Neutrophil (primary cell): ENCODE data around the gene TSPAN3.
A peak's percentile ranks its signal among the peaks of the same experiment; 100 is the strongest.

ENCODE experiments used
- H3K27ac ChIP-seq: fragments of 200-600 bp; sonication (generic); 2 replicates; pipeline ENCODE4 v1.5.1; 2016; ENCODE audit warnings: mild to moderate bottlenecking, moderate library complexity
- H3K27me3 ChIP-seq: fragments of 200-600 bp; sonication (generic); 2 replicates; pipeline ENCODE4 v1.6.0; 2016; ENCODE audit warnings: mild to moderate bottlenecking
- H3K36me3 ChIP-seq: fragments of 200-600 bp; sonication (generic); 2 replicates; pipeline ENCODE4 v1.5.1; 2017
- H3K4me1 ChIP-seq, 2 experiments: fragments of 200-600 bp in 1 of 2; sonication (generic) in 1 of 2; 1 replicate in 1 of 2; 2 replicates in 1 of 2; pipeline versions ENCODE4 v1.5.1 to v1.6.1; 2013 to 2016; ENCODE audit warnings: low read depth in 1 of 2, low read length in 1 of 2, mild to moderate bottlenecking in 1 of 2, moderate library complexity in 1 of 2; ENCODE audit not compliant: control insufficient read depth in 1 of 2, insufficient read depth in 1 of 2
- H3K4me3 ChIP-seq, 2 experiments: fragments of 200-600 bp in 1 of 2; sonication (generic) in 1 of 2; 1 replicate in 1 of 2; 2 replicates in 1 of 2; pipeline ENCODE4 v1.5.1; 2013 to 2016; ENCODE audit warnings: low read depth in 1 of 2, low read length in 1 of 2, mild to moderate bottlenecking in 1 of 2, moderate library complexity in 1 of 2
- H3K9me3 ChIP-seq: fragments of 200-600 bp; sonication (generic); 2 replicates; pipeline ENCODE4 v1.5.1; 2016
- CTCF ChIP-seq: fragments of 200-600 bp; sonication (generic); IDR thresholded peaks from 2 replicates; pipeline ENCODE4 v1.5.1; 2016; ENCODE audit warnings: antibody characterized with exemption

TSPAN3 gene

GRCh38 chr15:76994001-76994400 lies 76.9 kb downstream of the TSPAN3 start:
- peak overlapping the region; percentile 96 for H3K27ac ChIP-seq
- peak overlapping the region; percentile 86 to 92 for H3K4me3 ChIP-seq

GRCh38 chr15:76993114-76993725 lies 77.7 kb downstream of the TSPAN3 start:
- H3K9me3 ChIP-seq = no peaks in the 10 kb centered on the region
- TF ChIP-seq CTCF = no peak
- peak overlapping the region; percentile 96 for H3K27ac ChIP-seq
- peaks cover 10% of the 10 kb centered on the region for H3K36me3 ChIP-seq
- no peaks in the 10 kb centered on the region for H3K27me3 ChIP-seq
- H3K4me1 ChIP-seq = peaks cover 84 to 90% of the 10 kb centered on the region in 2 experiments
- peak overlapping the region; percentile 86 to 92 for H3K4me3 ChIP-seq

More at GRCh38 chr15:76994001-76994400, 76.9 kb downstream of the TSPAN3 start:
- H3K27me3 ChIP-seq = no peaks in the 10 kb centered on the region
- no peak for TF ChIP-seq CTCF
- H3K9me3 ChIP-seq = no peaks in the 10 kb centered on the region
- peaks cover 17% of the 10 kb centered on the region for H3K36me3 ChIP-seq
- peaks cover 84 to 90% of the 10 kb centered on the region in 2 experiments for H3K4me1 ChIP-seq

GRCh38 chr15:76991741-76992645 lies 78.9 kb downstream of the TSPAN3 start:
- no peak for TF ChIP-seq CTCF
- Histone ChIP-seq H3K4me3 (peak overlapping the region; percentile 86 to 92), H3K36me3 (no peaks in the 10 kb centered on the region), H3K4me1 (peaks cover 83 to 90% of the 10 kb centered on the region in 2 experiments), H3K27me3 (no peaks in the 10 kb centered on the region), H3K27ac (peak overlapping the region; percentile 96), H3K9me3 (no peaks in the 10 kb centered on the region)
